GM21576 (cell line): Measurements from ENCODE around the gene TARS3.

Experiments used
- ATAC-seq: cut with Tn5 transposase; IDR thresholded peaks from one replicate; pipeline ENCODE4 v1.9.1; 2021; ENCODE audit warnings: mild to moderate bottlenecking, moderate library complexity; ENCODE audit not compliant: unreplicated experiment

TARS3 gene

DNA sequence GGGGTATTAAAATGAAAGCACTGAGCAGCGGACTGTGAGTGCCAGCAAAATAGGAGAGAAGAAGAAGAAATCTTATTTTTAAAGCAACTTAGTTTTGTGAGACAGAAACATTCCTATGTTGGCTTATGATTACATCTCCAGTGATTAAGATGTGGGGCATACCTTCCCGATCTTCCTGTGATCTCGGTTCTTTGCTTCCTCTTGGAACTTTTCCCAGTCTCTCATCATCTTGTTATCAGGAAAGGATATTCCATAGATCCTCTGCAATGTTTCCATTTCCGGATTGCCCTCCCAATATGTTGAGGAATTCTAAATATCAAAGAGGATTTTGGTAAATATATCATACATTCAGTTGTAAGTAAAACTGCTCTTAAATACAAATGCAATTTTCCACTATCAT, 22.2 kb downstream of the TARS3 start:
- no peak for ATAC-seq

DNA sequence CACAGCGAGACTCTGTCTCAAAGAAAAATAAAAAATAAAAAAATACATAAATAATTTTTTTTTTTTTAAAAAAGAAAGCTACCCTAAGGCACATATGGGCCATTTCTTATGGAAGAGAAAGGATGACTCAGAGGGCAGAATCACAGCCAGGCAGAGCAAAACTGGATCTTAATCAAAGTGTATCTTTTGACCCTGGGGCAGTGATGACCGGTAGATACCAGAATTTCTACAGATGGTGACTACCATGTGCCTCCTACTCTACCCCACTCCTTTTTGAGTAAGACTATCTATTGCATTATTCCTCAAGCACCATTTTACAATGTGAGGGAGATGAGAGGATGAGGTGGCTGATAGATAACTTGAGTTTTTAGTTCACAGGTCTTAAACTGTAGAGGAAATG, 26.0 kb downstream of the TARS3 start:
- no peak for ATAC-seq

GRCh38 chr15:101697488-101697887, 26.8 kb downstream of the TARS3 start:
- no peak for ATAC-seq

GRCh38 chr15:101696829-101697228, 27.4 kb downstream of the TARS3 start:
- no peak for ATAC-seq

- no peak for ATAC-seq
Observed at GRCh38 chr15:101694261-101694660, 30.0 kb downstream of the TARS3 start.

DNA sequence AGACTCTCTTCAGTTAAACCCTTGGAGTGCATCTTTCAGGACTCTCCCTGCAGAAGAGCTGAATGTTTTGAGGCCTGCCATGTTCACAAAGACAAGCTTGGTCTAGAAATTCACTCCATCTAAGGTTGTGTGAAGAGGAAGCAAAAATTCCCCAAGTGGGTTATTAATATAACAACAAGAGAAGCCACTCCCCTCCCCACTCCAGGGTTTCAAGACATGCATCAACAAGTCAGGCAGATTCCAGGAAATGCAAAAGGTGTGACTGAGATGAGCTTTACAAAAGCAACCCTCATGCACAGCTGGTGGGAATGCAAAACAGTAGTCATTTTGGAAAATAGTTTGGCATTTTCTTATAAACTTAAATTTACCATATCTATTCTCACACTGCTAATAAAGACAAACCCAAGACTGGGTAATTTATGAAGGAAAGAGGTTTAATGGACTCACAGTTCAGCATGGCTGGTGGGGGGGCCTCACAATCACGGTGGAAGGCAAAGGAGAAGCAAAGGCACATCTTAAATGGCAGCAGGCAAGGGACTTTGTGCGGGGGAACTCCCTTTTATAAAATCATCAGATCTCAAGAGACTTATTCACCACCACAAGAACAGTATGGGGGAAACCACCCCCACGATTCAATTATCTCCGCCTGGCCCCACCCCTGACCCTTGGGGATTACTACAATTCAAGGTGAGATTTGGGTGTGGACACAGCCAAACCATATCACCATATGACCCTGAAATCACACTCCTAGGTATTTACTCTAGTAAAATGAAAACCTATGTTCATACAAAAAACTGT, 31.3 kb downstream of the TARS3 start:
- ATAC-seq = no peak

GRCh38 chr15:101689901-101690300, 34.4 kb downstream of the TARS3 start:
- ATAC-seq = no peak

DNA sequence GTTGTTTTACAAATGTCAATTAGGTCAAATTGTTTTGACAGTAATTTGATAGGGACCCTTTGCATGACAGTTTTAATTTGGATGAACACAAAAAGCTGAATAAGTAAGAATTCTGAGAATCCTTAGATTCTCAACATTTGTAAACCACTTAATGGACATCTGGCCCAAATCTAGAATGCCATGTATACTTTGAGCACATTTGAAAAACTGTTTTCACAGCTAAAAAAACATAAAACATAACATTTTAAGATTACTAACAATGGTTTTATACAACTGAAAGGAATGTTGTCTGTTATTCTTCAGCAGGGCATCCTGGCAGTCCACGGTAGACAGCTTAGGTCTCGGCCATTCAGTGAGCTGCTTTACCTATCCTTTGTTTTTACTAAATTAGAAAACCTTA, 37.6 kb downstream of the TARS3 start:
- no peak for ATAC-seq

GRCh38 chr15:101684877-101685276, 39.4 kb downstream of the TARS3 start:
- no peak for ATAC-seq

GRCh38 chr15:101684384-101684783, 39.9 kb downstream of the TARS3 start:
- no peak for ATAC-seq

DNA sequence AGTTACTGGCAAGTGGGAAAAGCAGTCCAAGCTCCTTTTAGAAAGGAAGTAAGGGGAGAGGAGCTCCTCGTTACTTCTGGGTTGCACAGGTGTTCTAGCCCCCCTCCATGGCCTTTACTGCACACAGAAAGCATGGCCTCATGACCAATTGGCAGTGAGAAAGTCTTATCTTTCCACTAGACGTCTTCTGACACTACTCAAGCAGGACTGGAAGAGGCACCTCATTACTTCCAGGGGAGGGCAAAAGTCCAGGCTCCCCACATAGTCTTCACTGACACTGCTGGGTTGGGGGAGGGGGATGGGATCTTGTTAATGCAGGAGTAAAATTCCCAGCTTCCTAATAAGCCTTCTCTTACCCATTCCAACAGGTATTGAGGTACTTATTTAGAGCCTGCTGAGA, 44.5 kb downstream of the TARS3 start:
- no peak for ATAC-seq

GRCh38 chr15:101676921-101677329, 47.3 kb downstream of the TARS3 start:
- no peak for ATAC-seq

GRCh38 chr15:101675796-101676582, 48.3 kb downstream of the TARS3 start:
- ATAC-seq = peak; percentile 93

GRCh38 chr15:101675015-101675414, 49.3 kb downstream of the TARS3 start:
- no peak for ATAC-seq

- no peak for ATAC-seq
Observed at GRCh38 chr15:101672298-101672697, 52.0 kb downstream of the TARS3 start.

- ATAC-seq = no peak
Observed at GRCh38 chr15:101669744-101670143, 54.5 kb downstream of the TARS3 start.

DNA sequence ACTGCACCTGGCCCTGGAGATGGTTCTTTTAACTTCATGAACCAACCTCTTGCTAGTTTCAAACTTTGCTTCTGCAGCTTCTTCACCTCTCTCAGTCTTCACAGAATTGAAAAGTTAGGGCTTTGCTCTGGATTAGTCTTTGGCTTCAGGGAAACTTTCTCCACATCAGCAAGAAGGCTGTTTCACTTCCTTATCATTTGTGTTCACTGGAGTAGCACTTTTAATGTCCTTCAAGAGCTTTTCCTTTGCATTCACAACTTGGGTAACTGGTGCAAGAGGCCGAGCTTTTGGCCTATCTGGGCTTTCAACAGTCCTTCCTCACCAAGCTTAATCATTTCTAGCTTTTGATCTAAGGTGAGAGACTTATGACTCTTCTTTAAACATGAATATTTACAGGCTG, 56.4 kb downstream of the TARS3 start:
- no peak for ATAC-seq

DNA sequence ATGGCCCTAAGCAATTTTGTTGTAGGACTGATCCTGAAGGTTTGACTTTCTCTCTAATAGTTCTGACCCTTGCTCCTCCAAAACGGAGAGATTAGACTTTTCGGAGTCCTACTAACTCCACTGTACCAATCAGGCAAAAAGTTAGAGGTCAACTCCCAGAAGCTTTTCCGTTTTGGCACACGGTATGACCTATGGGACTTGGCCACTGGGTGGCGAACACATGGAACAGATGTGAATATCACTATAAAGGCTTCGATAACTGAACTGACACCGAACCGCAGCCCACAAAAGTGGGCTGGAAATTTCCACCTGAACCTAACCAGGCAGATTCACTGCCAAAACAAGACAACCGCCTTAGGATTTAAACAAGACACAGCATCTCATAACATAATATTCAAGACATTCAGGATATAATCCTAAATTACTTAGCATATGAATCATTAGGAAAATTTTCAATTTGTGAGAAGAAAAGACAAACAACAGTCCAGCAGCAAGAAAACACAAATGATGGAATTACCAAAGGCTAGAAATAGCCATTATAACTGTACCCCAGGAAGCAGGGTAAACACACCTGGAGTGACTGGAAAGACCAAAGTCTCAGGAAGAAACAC, 59.9 kb downstream of the TARS3 start:
- no peak for ATAC-seq

GRCh38 chr15:101662203-101662602, 62.1 kb downstream of the TARS3 start:
- ATAC-seq = no peak

GRCh38 chr15:101660005-101660404, 64.3 kb downstream of the TARS3 start:
- ATAC-seq = no peak

GRCh38 chr15:101657968-101658784, 66.1 kb downstream of the TARS3 start:
- no peak for ATAC-seq
